Caco-2 (cell line): ENCODE measurements around the gene FAM3C. TPM values are rescaled to one million over a fixed set of nuclear protein-coding genes. Genes with fewer than 3 reads are reported as not detected.

ENCODE experiments used
- total RNA-seq: library from RNA; stranded (reverse); gene quantifications from 2 replicates; pipeline ENCODE4 v1.2.3, GENCODE V29; 2022

Gene FAM3C
- total RNA-seq, 1 experiment from 2014 or later, result 40.5 TPM

Other genes with a start within 250 kb of the FAM3C start
- not detected in 2 replicates for gene WNT16, start 67.3 kb downstream of the FAM3C start, total RNA-seq